ENCODE data around the gene NUMB. TPM values are rescaled to one million over a fixed set of nuclear protein-coding genes. Genes with fewer than 3 reads are reported as not detected.

NUMB gene
- total RNA-seq, 1 experiment from 2014 or later: 75.2 TPM

DNA sequence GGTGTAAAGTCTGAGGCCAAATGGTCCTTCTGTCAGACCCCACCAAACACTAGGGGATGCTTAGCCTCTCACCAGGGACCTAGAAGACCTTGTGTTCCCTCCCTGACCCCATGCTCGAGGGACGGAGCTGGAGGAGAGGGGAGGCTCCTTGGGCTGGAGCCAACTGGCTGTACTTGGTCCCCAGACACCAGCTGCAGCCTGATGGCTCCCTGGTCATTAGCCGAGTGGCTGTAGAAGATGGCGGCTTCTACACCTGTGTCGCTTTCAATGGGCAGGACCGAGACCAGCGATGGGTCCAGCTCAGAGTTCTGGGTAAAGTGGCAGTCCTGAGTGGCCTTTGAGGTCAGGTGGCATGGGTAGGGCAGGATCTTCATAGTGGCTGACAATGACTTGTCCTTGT lies 192.0 kb downstream of the NUMB start:
- Mint-ChIP-seq H3K36me3 (ENCODE audit: insufficient read depth, unreplicated experiment) (peaks cover 7% of the 10 kb centered on the region), H3K27ac (ENCODE audit: unreplicated experiment) (no peak overlapping the region), H3K4me1 (ENCODE audit: low read depth, unreplicated experiment) (no peaks in the 10 kb centered on the region), H3K27me3 (ENCODE audit: unreplicated experiment) (peaks cover 8% of the 10 kb centered on the region), H3K4me3 (ENCODE audit: low read depth, unreplicated experiment) (no peak overlapping the region), H3K9me3 (ENCODE audit: low read depth, unreplicated experiment) (no peaks in the 10 kb centered on the region)
- intact Hi-C loops (cut with micrococcal nuclease; ENCODE audit: unreplicated experiment): no loop called here
- DNase-seq: no peak
- TF ChIP-seq, protein P1, sequence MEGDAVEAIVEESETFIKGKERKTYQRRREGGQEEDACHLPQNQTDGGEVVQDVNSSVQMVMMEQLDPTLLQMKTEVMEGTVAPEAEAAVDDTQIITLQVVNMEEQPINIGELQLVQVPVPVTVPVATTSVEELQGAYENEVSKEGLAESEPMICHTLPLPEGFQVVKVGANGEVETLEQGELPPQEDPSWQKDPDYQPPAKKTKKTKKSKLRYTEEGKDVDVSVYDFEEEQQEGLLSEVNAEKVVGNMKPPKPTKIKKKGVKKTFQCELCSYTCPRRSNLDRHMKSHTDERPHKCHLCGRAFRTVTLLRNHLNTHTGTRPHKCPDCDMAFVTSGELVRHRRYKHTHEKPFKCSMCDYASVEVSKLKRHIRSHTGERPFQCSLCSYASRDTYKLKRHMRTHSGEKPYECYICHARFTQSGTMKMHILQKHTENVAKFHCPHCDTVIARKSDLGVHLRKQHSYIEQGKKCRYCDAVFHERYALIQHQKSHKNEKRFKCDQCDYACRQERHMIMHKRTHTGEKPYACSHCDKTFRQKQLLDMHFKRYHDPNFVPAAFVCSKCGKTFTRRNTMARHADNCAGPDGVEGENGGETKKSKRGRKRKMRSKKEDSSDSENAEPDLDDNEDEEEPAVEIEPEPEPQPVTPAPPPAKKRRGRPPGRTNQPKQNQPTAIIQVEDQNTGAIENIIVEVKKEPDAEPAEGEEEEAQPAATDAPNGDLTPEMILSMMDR (IDR thresholded peaks at IDR 0.05; ENCODE audit: unreplicated experiment): no peak
- CTCF ChIA-PET: no interaction called here
- BruUV-seq (replicated peaks): no TSS peak

DNA sequence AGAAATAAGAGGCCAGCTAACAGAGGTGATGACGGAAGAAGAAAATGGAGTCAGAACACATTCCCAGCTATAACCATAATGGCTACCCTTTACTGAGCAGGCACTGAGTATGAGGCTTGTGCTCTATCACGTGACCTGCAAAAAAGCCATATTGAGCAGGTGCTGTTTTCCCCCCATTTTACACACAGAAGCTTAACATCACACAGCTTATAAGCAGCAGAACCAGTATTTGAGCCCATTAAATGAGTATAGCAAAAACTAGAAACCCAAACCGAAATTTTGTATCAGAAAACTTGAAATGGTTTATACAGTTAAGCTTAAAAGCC lies 192.7 kb downstream of the NUMB start:
- peaks cover 8% of the 10 kb centered on the region for H3K27me3 Mint-ChIP-seq (ENCODE audit: unreplicated experiment)
- peaks cover 7% of the 10 kb centered on the region for H3K36me3 Mint-ChIP-seq (ENCODE audit: insufficient read depth, unreplicated experiment)
- CTCF ChIA-PET: interaction anchor here (0.9 kb wide), 1 partner anchor 10 kb away, joined by 4 read pairs; no protein-coding TSS in a partner anchor
- intact Hi-C loops (cut with micrococcal nuclease; ENCODE audit: unreplicated experiment): no loop called here
- DNase-seq: no peak
- no peaks in the 10 kb centered on the region for H3K4me1 Mint-ChIP-seq (ENCODE audit: low read depth, unreplicated experiment)
- H3K4me3 Mint-ChIP-seq (ENCODE audit: low read depth, unreplicated experiment): no peak overlapping the region
- no TSS peak for BruUV-seq (replicated peaks)
- no peak overlapping the region for H3K27ac Mint-ChIP-seq (ENCODE audit: unreplicated experiment)
- TF ChIP-seq, protein P1 (IDR thresholded peaks at IDR 0.05; ENCODE audit: unreplicated experiment): no peak
- no peaks in the 10 kb centered on the region for H3K9me3 Mint-ChIP-seq (ENCODE audit: low read depth, unreplicated experiment)

DNA sequence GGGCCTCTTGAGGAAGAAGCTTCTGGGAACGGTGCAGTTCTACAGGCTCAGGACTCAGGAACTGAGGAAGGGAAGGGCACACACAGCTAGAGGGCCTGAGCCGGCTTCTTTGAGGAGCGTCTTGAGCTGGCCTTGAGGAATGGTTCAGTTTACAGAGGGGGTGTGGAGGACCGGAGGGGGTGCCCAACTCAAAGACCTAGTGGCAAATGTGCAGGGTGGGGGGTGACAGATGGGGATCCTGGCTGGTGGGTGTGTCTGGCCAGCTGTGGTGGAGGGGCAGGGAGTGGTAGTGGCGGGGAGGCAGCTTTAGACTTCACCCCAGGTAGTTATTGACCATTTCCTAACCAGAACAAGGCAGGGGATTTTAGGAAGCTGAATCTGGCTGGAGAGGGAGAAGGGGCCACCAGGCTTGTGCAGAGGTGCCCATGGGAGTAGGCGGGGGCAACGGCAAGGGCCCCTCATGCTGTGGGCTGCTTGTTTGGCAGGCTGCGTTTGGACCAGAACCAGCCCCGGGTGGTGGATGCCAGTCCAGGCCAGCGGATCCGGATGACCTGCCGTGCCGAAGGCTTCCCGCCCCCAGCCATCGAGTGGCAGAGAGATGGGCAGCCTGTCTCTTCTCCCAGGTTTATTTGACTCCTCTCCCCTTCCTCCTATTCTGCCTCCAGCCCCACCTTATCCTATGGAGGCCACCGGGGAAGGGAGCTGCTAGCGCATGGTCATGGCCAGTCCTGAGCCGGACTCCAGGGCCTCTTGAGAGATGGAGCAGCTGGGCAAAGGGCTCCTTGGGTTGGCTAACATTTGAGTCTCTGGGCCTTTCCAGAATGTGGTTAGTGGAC lies 193.2 kb downstream of the NUMB start:
- BruUV-seq (replicated peaks): no TSS peak
- Mint-ChIP-seq H3K27me3 (ENCODE audit: unreplicated experiment) (peaks cover 8% of the 10 kb centered on the region), H3K36me3 (ENCODE audit: insufficient read depth, unreplicated experiment) (peaks cover 7% of the 10 kb centered on the region), H3K27ac (ENCODE audit: unreplicated experiment) (no peak overlapping the region), H3K9me3 (ENCODE audit: low read depth, unreplicated experiment) (no peaks in the 10 kb centered on the region), H3K4me1 (ENCODE audit: low read depth, unreplicated experiment) (no peaks in the 10 kb centered on the region), H3K4me3 (ENCODE audit: low read depth, unreplicated experiment) (no peak overlapping the region)
- CTCF ChIA-PET: interaction anchor here (0.6 to 0.9 kb wide), 3 partner anchors 9 to 208 kb away, joined by 4 to 6 read pairs (median 4); no protein-coding TSS in a partner anchor
- TF ChIP-seq, protein P1 (IDR thresholded peaks at IDR 0.05; ENCODE audit: unreplicated experiment): no peak
- intact Hi-C loops (cut with micrococcal nuclease; ENCODE audit: unreplicated experiment): no loop called here
- DNase-seq: no peak

DNA sequence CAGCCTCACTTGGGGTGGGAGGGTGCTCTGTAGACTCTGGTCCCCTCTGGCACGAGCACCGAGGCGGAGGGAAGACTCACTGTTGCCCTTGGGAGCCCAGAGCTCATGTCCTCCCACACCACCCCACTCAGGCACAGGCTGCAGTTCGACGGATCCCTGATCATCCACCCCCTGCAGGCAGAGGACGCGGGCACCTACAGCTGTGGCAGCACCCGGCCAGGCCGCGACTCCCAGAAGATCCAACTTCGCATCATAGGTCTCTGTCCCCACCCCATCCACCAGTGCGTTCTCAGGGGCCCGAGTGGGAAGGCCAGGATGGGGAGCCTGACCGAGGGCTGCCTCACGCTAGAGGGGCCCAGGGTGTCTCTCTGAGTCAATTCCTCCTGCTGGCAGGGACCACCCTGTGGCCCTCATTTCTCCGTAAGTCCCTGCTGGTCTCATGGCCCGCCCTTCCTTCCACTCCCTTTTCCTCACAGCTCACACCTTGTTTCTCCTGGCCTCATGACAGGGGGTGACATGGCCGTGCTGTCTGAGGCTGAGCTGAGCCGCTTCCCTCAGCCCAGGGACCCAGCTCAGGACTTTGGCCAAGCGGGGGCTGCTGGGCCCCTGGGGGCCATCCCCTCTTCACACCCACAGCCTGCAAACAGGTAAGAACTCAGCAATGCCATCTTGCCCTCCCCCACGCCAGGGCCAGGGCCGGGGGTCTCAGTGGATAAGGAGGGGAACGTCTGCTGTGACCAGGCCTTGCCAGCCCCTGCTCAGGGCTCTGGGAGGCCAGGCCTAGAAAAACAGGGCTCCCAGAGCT lies 194.1 kb downstream of the NUMB start:
- Mint-ChIP-seq H3K27me3 (ENCODE audit: unreplicated experiment) (peaks cover 8% of the 10 kb centered on the region), H3K4me1 (ENCODE audit: low read depth, unreplicated experiment) (no peaks in the 10 kb centered on the region), H3K4me3 (ENCODE audit: low read depth, unreplicated experiment) (no peak overlapping the region), H3K9me3 (ENCODE audit: low read depth, unreplicated experiment) (no peaks in the 10 kb centered on the region), H3K36me3 (ENCODE audit: insufficient read depth, unreplicated experiment) (peaks cover 7% of the 10 kb centered on the region), H3K27ac (ENCODE audit: unreplicated experiment) (no peak overlapping the region)
- TF ChIP-seq, protein P1 (IDR thresholded peaks at IDR 0.05; ENCODE audit: unreplicated experiment): no peak
- no peak for DNase-seq
- intact Hi-C loops (cut with micrococcal nuclease; ENCODE audit: unreplicated experiment): no loop called here
- CTCF ChIA-PET: interaction anchor here (0.6 kb wide), 2 partner anchors 173 to 1267 kb away, joined by 4 to 7 read pairs; no protein-coding TSS in a partner anchor
- no TSS peak for BruUV-seq (replicated peaks)

All from Calu3 (cell line).